ENCODE data around the gene EMSY.

Gene EMSY

DNA sequence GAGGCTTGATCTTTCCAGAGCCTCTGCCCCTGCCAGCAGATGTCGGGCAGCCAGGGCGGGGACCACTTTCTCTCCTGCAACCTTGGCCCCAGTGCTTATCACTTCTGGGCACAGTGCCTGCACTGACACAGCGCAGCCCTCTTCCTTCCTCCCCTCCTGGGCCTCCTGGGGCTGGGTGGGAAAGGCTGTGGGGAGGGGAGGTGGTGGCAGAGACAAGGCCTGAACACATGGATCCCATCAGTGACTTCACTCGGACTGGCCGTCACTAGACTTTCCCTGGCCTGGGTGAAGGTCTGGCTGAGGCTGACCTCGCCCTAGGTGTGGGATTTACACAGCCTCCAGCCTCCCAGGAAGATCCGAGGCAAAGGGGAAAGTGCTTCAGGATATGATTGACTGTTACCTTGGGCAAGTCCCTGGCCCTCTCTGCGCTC is 157.6 kb downstream of the EMSY start:
- FAIRE-seq (no peak), DNase-seq (ENCODE audit: insufficient read length) (no peak)
- TF ChIP-seq POLR2AphosphoS5 (IDR thresholded peaks at IDR 0.05; ENCODE audit: low read depth, low read length) (no peak), TAF1 (IDR thresholded peaks at IDR 0.05; ENCODE audit: borderline replicate concordance, low read depth, low read length) (no peak), POLR2A (IDR thresholded peaks at IDR 0.05; ENCODE audit: low read depth, low read length) (no peak)

Data from GM12892 (cell line).